WI38 (cell line): ENCODE measurements around the gene PPP1R8.
A peak's percentile ranks its signal among the peaks of the same experiment; 100 is the strongest.

Source experiments
- H3K4me3 ChIP-seq: 2 replicates; pipeline ENCODE4 v1.5.1; 2011; ENCODE audit warnings: low read depth, mild to moderate bottlenecking, control low read depth, low read length
- TF ChIP-seq, protein P1 (sequence below): IDR thresholded peaks from 2 replicates; pipeline ENCODE4 v1.5.1; 2012; ENCODE audit warnings: low read depth, mild to moderate bottlenecking, control low read depth, low read length

PPP1R8 gene

DNA sequence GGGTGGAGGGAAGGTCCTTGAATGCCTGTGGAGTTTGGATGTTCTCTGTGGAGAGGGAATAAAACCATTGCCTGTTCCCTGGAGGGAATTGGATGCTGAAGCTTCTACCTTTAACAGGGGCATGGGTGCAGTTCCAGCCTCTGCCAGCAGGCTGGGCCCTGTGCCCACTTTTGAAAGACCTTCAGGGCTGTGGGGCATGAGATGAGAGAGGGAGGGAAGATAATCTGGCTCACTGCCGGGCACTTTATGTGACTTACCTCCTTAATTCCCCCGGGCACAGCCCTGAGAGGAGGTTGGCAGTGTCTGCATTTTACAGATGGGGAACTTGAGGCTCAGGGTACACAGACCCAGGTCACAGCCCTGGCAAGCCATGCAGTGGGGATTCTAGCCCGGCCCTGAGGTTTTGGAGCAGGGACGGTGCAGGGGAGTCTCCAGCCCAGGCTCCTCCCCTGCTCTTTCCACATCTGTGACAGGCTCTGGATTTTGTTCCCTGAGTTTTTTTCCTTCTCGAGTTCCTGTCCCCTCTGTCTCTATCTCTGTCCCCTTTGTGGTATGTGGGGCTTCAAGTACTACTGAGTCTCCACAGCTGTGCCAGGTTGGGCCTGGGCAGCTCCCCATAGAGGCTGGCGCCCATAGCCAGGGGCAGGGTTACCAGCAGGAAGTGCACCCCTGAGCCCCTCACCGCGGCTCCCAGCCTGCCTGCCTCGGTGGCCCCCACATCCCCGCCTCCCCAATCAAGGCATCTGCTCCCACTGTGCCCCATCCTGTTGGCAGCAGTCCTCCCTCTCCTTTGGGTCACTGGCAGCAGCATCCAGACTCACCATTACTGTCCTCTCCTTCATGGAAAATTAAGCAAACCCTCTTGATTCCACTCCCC is 27.7 kb downstream of the PPP1R8 start:
- no peak overlapping the region for H3K4me3 ChIP-seq

DNA sequence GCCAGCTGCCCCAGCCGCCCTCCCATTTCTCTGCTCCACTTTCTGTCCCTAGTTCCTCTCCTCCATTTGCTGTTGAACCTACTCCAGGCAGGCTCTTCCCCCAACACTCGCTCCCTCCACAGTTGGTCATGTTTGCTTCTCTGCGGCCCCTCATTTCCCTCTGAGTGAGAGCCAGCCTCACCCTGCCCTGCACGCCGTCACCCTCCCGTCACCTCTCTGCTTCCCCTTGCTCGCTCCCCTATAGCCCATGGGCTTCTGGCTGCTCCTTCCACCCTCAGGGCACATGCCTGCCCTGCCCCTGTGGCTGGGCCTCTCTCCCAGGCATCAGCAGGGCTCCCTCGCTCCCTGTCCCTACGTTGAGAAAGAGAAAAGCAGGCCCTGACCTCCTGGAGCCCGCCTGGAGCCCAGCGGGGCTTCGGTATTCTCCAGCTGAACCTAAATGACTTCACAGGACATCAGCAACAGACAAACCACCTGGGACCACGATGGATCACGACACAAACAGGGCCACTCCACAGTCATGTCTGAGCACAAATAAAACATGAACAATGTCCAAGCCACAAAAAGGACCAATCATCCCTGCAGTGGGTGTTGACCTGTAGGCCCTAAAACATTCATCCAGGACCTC is 28.5 kb downstream of the PPP1R8 start:
- TF ChIP-seq, protein P1, sequence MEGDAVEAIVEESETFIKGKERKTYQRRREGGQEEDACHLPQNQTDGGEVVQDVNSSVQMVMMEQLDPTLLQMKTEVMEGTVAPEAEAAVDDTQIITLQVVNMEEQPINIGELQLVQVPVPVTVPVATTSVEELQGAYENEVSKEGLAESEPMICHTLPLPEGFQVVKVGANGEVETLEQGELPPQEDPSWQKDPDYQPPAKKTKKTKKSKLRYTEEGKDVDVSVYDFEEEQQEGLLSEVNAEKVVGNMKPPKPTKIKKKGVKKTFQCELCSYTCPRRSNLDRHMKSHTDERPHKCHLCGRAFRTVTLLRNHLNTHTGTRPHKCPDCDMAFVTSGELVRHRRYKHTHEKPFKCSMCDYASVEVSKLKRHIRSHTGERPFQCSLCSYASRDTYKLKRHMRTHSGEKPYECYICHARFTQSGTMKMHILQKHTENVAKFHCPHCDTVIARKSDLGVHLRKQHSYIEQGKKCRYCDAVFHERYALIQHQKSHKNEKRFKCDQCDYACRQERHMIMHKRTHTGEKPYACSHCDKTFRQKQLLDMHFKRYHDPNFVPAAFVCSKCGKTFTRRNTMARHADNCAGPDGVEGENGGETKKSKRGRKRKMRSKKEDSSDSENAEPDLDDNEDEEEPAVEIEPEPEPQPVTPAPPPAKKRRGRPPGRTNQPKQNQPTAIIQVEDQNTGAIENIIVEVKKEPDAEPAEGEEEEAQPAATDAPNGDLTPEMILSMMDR, result no peak

More for the DNA sequence above, 27.7 kb downstream of the PPP1R8 start:
- TF ChIP-seq, protein P1, result peak; percentile 99

DNA sequence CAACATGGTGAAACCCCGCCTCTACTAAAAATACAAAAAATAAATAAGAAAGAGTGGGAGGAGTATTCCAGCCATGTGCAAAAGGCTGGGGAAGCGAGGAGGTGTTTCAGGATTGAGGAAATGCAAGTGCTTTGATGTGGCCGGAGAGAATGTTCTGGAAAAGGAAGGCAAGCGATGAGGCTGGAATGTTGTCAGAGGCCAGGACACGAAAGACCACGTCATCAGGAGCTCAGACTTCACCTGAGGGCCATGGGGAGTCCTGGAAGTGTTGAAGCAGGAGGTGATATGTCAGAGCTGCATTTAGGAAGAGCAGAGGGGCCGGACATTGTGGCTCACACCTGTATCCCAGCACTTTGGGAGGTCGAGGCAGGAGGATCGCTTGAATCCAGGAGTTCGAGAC is 30.9 kb downstream of the PPP1R8 start:
- TF ChIP-seq, protein P1, result no peak
- H3K4me3 ChIP-seq, result no peak overlapping the region

More for the DNA sequence above, 28.5 kb downstream of the PPP1R8 start:
- no peak overlapping the region for H3K4me3 ChIP-seq

DNA sequence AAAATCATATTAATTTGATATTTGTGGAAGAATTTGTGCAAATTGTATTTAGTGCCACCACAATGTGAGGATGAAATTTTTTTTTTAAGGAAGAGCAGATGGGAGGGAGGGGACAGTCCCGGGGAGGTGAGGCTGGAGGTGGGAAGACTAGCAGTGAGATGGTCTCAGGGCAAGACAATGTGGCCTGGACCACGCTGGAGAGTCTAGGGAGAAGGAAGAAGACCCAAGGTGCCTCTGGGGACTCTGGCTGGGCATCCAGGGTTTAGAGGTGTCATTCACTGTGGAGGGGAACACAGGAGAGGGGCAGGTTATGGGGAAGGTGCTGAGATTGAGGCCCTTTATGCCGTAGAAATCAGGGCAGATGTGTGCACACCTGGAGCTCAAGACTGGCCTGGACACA is 31.4 kb downstream of the PPP1R8 start:
- no peak overlapping the region for H3K4me3 ChIP-seq
- TF ChIP-seq, protein P1, result no peak

DNA sequence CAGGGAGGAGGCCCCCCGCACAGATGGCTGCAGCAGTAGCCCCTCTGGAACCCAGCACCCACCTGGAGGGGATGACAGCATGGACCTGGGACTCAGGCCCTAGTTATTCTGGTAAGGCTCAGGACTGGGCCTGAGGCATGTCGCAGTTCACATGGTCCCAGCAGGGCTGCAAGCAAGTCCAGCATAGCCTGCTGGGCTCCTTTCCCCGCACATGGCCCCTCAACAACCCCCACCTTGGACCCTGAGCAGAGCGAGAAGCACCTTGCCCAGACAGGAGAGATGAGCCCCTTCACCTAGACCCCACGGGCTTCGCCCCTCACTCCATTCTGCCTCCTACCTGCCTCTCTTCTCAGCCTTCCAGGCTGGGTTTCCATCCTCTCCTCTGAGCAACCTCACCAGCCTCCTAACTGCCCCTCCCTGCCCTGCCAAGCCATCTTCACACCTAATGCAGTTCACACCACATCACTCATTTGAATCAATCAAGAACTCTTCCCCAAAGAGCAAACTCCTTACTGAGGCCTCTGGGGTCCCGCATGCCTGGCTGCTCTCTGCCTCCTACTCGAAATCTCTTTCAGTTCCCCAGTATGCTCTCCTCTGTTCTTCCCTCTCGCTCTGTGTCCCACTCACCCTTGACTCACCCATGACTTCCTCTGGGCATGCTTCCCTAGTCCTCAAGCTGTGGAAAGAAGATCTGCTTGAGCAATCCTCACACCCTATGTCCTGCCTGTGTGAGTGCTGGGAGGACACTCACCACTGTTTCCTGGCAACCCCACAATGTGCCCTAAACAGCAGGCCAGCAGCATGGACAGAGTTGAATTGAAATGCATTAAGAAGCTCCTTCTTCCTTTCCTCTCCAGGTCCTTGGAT is 32.3 kb downstream of the PPP1R8 start:
- 0 out of 2 replicates have a peak overlapping the region, but pooled peaks have one; percentile 12 for H3K4me3 ChIP-seq
- TF ChIP-seq, protein P1, result no peak

DNA sequence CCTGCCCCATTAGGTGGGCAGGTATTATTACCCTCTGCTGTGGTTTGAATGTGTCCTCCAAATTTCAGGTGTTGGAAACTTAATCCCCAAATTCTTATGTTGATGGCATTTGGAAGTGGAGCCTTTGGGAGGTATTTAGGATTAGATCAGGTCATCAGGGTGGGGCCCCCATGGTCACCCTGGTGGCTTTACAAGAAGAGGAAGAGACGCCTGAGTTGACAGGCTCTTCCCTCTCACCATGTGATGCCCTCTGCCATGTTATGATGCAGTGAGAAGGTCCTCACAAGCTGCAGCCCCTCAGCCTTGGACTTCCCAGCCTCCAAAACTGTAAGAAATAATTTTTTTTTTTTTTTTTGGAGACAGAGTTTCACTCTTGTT is 32.9 kb downstream of the PPP1R8 start:
- H3K4me3 ChIP-seq, result no peak overlapping the region
- TF ChIP-seq, protein P1, result no peak
